Psoas muscle (tissue), 8 donors: ENCODE data around the gene KCNE3. TPM values are rescaled to one million over a fixed set of nuclear protein-coding genes. Genes with fewer than 3 reads are reported as not detected.

ENCODE experiments used
- ATAC-seq, 4 donors: fragments of 200-7000 bp; cut with Tn5 transposase; one replicate each; pipeline ENCODE4 v1.9.1; 2020; ENCODE audit warnings: moderate library complexity in 3 of 4, mild to moderate bottlenecking in 2 of 4
- DNase-seq, 2 donors: peaks; one replicate each; pipeline ENCODE4 v3.0.0-alpha.2; 2020
- H3K27ac ChIP-seq: fragments of 200-600 bp; one replicate; pipeline ENCODE4 v1.8.0; 2022
- H3K27me3 ChIP-seq, 3 donors: fragments of 200-600 bp in 1 of 3; one replicate each; pipeline versions ENCODE4 v1.6.1 to v1.8.0; 2013 to 2022; ENCODE audit warnings: low read length in 2 of 3, mild to moderate bottlenecking in 2 of 3, moderate library complexity in 1 of 3; ENCODE audit not compliant: insufficient read depth in 3 of 3
- H3K36me3 ChIP-seq, 2 donors: fragments of 200-600 bp in 1 of 2; one replicate each; pipeline versions ENCODE4 v1.6.1 to v1.8.0; 2013 to 2022; ENCODE audit warnings: low read depth in 1 of 2, mild to moderate bottlenecking in 1 of 2, moderate library complexity in 1 of 2; ENCODE audit not compliant: insufficient read depth in 1 of 2
- H3K4me1 ChIP-seq: fragments of 200-600 bp; one replicate; pipeline ENCODE4 v1.8.0; 2022
- H3K4me3 ChIP-seq: fragments of 200-600 bp; one replicate; pipeline ENCODE4 v1.8.0; 2022; ENCODE audit warnings: mild to moderate bottlenecking
- H3K9me3 ChIP-seq: fragments of 200-600 bp; one replicate; pipeline ENCODE4 v1.8.0; 2022
- CTCF ChIP-seq: fragments of 200-600 bp; IDR thresholded peaks from one replicate; pipeline ENCODE4 v1.8.0; 2022; ENCODE audit warnings: antibody characterized with exemption
- WGBS, 3 donors: extraction: QIAGEN DNeasy Blood & Tissue Kit; methylation state at CpG; one replicate each; pipeline versions ENCODE4 v1.1.6 to v1.1.7; 2013; 5-methylcytosine and 5-hydroxymethylcytosine counted together
- intact Hi-C, 2 donors: fragments of 100-400 bp; cut with DNase I; formaldehyde crosslinking; loops; one replicate each; pipeline versions ENCODE4 v1.11.0 to v1.14.2; 2022
- polyA plus RNA-seq, 3 donors: library from polyadenylated mRNA; stranded (reverse); fragments of 200-250 nt; gene quantifications; one replicate each; pipeline ENCODE4 v1.2.3, GENCODE V29; 2013
- total RNA-seq, 4 donors: library from RNA; stranded (reverse); fragmentation: NEBNext Ultra II Directional in 2 of 4; extraction: Animal tissue kit (Norgen Biotek cat#: 25700) in 2 of 4; gene quantifications; one replicate each; pipeline versions ENCODE4 v1.2.1 to v1.2.4, GENCODE V29; 2021 to 2023
- donor health status: healthy with polysubstance abuse.
- donor health status: DM: no; HTN: no; CAD: no; lungs with moderate emphysema.
- donor health status: Bipolar disorder and iron deficiency.
- donor health status: healthy.
- donor health status: DM: yes; HTN: yes; CAD: no.
- donor health status: DM: no; HTN: no; CAD: no.
- donor health status: DM: no; HTN: no; CAD: no.
- donor health status: DM: yes; HTN: yes; CAD: no.

KCNE3 gene
- total and polyA plus RNA-seq, 7 donors = 0.21 to 3.3 (median 1.0) TPM

GRCh38 chr11:74437441-74438042 is 29.8 kb downstream of the KCNE3 start:
- no peaks in the 10 kb centered on the region for H3K27me3 ChIP-seq
- no peak overlapping the region for H3K4me3 ChIP-seq
- intact Hi-C loops = no loop called here
- TF ChIP-seq CTCF = no peak
- H3K36me3 ChIP-seq = no peaks in the 10 kb centered on the region
- no peak overlapping the region for H3K27ac ChIP-seq
- DNase-seq = no peak
- H3K4me1 ChIP-seq = peaks cover 2% of the 10 kb centered on the region
- WGBS, 3 donors = 100% methylated on average over 1 of the region's 1 CpG
- no peak for ATAC-seq
- no peaks in the 10 kb centered on the region for H3K9me3 ChIP-seq

- Histone ChIP-seq H3K27me3 (no peaks in the 10 kb centered on the region), H3K36me3 (no peaks in the 10 kb centered on the region), H3K9me3 (no peaks in the 10 kb centered on the region), H3K4me3 (no peak overlapping the region), H3K27ac (no peak overlapping the region), H3K4me1 (no peaks in the 10 kb centered on the region)
- DNase-seq = no peak
- intact Hi-C loops = no loop called here
- WGBS, 3 donors = 52 to 53% (median 53%) methylated on average over 7 of the region's 7 CpGs
- no peak for ATAC-seq
- TF ChIP-seq CTCF = no peak
Observed at GRCh38 chr11:74434528-74434927, 32.8 kb downstream of the KCNE3 start.

- H3K4me1 ChIP-seq = no peaks in the 10 kb centered on the region
- DNase-seq (no peak), ATAC-seq (no peak)
- no peak overlapping the region for H3K4me3 ChIP-seq
- no peak for TF ChIP-seq CTCF
- H3K27ac ChIP-seq = no peak overlapping the region
- WGBS, 3 donors = 62 to 70% (median 69%) methylated on average over 3 of the region's 3 CpGs
- no peaks in the 10 kb centered on the region for H3K36me3 ChIP-seq
- H3K27me3 ChIP-seq = no peaks in the 10 kb centered on the region
- intact Hi-C loops = no loop called here
- H3K9me3 ChIP-seq = no peaks in the 10 kb centered on the region
Observed at GRCh38 chr11:74429205-74429604, 38.1 kb downstream of the KCNE3 start.

GRCh38 chr11:74427384-74427886 is 39.9 kb downstream of the KCNE3 start:
- intact Hi-C loops = no loop called here
- no peaks in the 10 kb centered on the region for H3K4me1 ChIP-seq
- H3K9me3 ChIP-seq = no peaks in the 10 kb centered on the region
- no peak for TF ChIP-seq CTCF
- WGBS, 3 donors = 82 to 86% (median 83%) methylated on average over 4 of the region's 4 CpGs
- H3K4me3 ChIP-seq = no peak overlapping the region
- no peak overlapping the region for H3K27ac ChIP-seq
- no peaks in the 10 kb centered on the region for H3K36me3 ChIP-seq
- ATAC-seq = no peak
- H3K27me3 ChIP-seq = no peaks in the 10 kb centered on the region
- no peak for DNase-seq

- no peaks in the 10 kb centered on the region for H3K27me3 ChIP-seq
- intact Hi-C loops = no loop called here
- TF ChIP-seq CTCF = no peak
- H3K4me1 ChIP-seq = no peaks in the 10 kb centered on the region
- no peak overlapping the region for H3K27ac ChIP-seq
- no peak overlapping the region for H3K4me3 ChIP-seq
- no peak for ATAC-seq
- no peaks in the 10 kb centered on the region for H3K9me3 ChIP-seq
- DNase-seq = no peak
- H3K36me3 ChIP-seq = no peaks in the 10 kb centered on the region
Observed at GRCh38 chr11:74425100-74425499, 42.2 kb downstream of the KCNE3 start.
